Limb (tissue), 2 donors: ENCODE measurements around the gene CBX4.

Source experiments
- DNase-seq, 2 donors: peaks; one replicate each; pipeline ENCODE4 v3.0.0-alpha.2; 2016; ENCODE audit errors: extremely low spot score in 2 of 2

Gene CBX4

GRCh38 chr17:79842656-79843473 lies 3.6 kb upstream of the CBX4 start:
- peak in 1 of 2 donors; percentile 67 for DNase-seq

- peak in 1 of 2 donors; percentile 48 for DNase-seq
These were observed 3.0 kb upstream of the CBX4 start for GRCh38 chr17:79842136-79842655.

- DNase-seq: peak in 1 of 2 donors; percentile 62
These were observed 2.3 kb upstream of the CBX4 start for GRCh38 chr17:79841369-79842135.

GRCh38 chr17:79840989-79841286 lies 1.7 kb upstream of the CBX4 start:
- no peak for DNase-seq

GRCh38 chr17:79840269-79840988 lies 1.2 kb upstream of the CBX4 start:
- peak in 1 of 2 donors; percentile 77 for DNase-seq

GRCh38 chr17:79838522-79839274 lies 542 bp downstream of the CBX4 start:
- DNase-seq: peak; percentile 56 to 84

- peak in 1 of 2 donors; percentile 66 for DNase-seq
These were observed 1.2 kb downstream of the CBX4 start for GRCh38 chr17:79837888-79838521.

- peak in 1 of 2 donors; percentile 65 for DNase-seq
These were observed 2.0 kb downstream of the CBX4 start for GRCh38 chr17:79836972-79837887.

- no peak for DNase-seq
These were observed 2.7 kb downstream of the CBX4 start for GRCh38 chr17:79836510-79836971.

GRCh38 chr17:79835953-79836509 lies 3.2 kb downstream of the CBX4 start:
- peak in 1 of 2 donors; percentile 48 for DNase-seq

- peak in 1 of 2 donors; percentile 48 for DNase-seq
These were observed 3.8 kb downstream of the CBX4 start for GRCh38 chr17:79835470-79835899.

- peak in 1 of 2 donors; percentile 71 for DNase-seq
These were observed 4.4 kb downstream of the CBX4 start for GRCh38 chr17:79834565-79835469.

- no peak for DNase-seq
These were observed 5.3 kb downstream of the CBX4 start for GRCh38 chr17:79833744-79834564.

GRCh38 chr17:79833110-79833450 lies 6.2 kb downstream of the CBX4 start:
- no peak for DNase-seq

GRCh38 chr17:79832218-79833109 lies 6.8 kb downstream of the CBX4 start:
- DNase-seq: peak in 1 of 2 donors; percentile 63
